GM21723 (cell line): ENCODE results near the gene FAM131A.

Source experiments
- ATAC-seq: cut with Tn5 transposase; IDR thresholded peaks from one replicate; pipeline ENCODE4 v1.9.1; 2021; ENCODE audit warnings: mild to moderate bottlenecking, moderate library complexity; ENCODE audit not compliant: unreplicated experiment

The FAM131A gene

GRCh38 chr3:184337399-184337714 is at the start of gene FAM131A:
Gene FAM131A, plus strand, starts transcription at chr3:184337600. Its CDS starts 31 bp downstream, at chr3:184337631.
- no peak for ATAC-seq

GRCh38 chr3:184289426-184289938 is 47.9 kb upstream of the FAM131A start:
- ATAC-seq = peak; percentile 55

- no peak for ATAC-seq
Observed at GRCh38 chr3:184290331-184290730, 47.1 kb upstream of the FAM131A start.

GRCh38 chr3:184291044-184291737 is 46.2 kb upstream of the FAM131A start:
- no peak for ATAC-seq

- ATAC-seq = no peak
Observed at GRCh38 chr3:184291738-184292445, 45.5 kb upstream of the FAM131A start.

GRCh38 chr3:184295771-184296170 is 41.6 kb upstream of the FAM131A start:
- ATAC-seq = no peak

GRCh38 chr3:184296616-184297015 is 40.8 kb upstream of the FAM131A start:
- ATAC-seq = no peak

GRCh38 chr3:184298759-184299487 is 38.5 kb upstream of the FAM131A start, which contains the start of gene PSMD2:
Gene PSMD2, plus strand, starts transcription at chr3:184299241. Its CDS starts 26 bp downstream, at chr3:184299267.
- peak; percentile 95 for ATAC-seq

- no peak for ATAC-seq
Observed at GRCh38 chr3:184299488-184300377, 37.7 kb upstream of the FAM131A start.

- no peak for ATAC-seq
Observed at GRCh38 chr3:184300378-184300720, 37.1 kb upstream of the FAM131A start.

GRCh38 chr3:184305577-184305976 is 31.8 kb upstream of the FAM131A start:
- no peak for ATAC-seq

GRCh38 chr3:184306341-184306972 is 30.9 kb upstream of the FAM131A start:
- no peak for ATAC-seq

GRCh38 chr3:184307915-184308314 is 29.5 kb upstream of the FAM131A start:
- no peak for ATAC-seq

- no peak for ATAC-seq
Observed at GRCh38 chr3:184308744-184309143, 28.7 kb upstream of the FAM131A start.

- ATAC-seq = no peak
Observed at GRCh38 chr3:184311633-184312032, 25.8 kb upstream of the FAM131A start.

GRCh38 chr3:184314363-184314699 is 23.1 kb upstream of the FAM131A start, which contains the start of gene EIF4G1:
Gene EIF4G1, plus strand, starts transcription at chr3:184314606. Its CDS starts 1,191 bp downstream, at chr3:184315797.
- peak; percentile 82 for ATAC-seq

- peak; percentile 50 for ATAC-seq
Observed at GRCh38 chr3:184314700-184315542, 22.5 kb upstream of the FAM131A start.

GRCh38 chr3:184315543-184315867 is 21.9 kb upstream of the FAM131A start:
- peak; percentile 10 for ATAC-seq

GRCh38 chr3:184315871-184316661 is 21.3 kb upstream of the FAM131A start:
- peak; percentile 1 for ATAC-seq
